GM06990 (cell line): Measurements from ENCODE around the gene CAMSAP1.

Experiments
- DNase-seq: peaks from one replicate; pipeline ENCODE4 v3.0.0-alpha.2; 2011; ENCODE audit not compliant: insufficient read length; ENCODE audit errors: extremely low read depth
- H3K27me3 ChIP-seq: replicated peaks from 2 replicates; pipeline ENCODE4 v1.6.0; 2011; ENCODE audit warnings: low read length; ENCODE audit not compliant: control insufficient read depth, insufficient read depth
- H3K36me3 ChIP-seq: 2 replicates; pipeline ENCODE4 v1.5.1; 2011; ENCODE audit warnings: low read length; ENCODE audit not compliant: control insufficient read depth, insufficient read depth
- H3K4me3 ChIP-seq: replicated peaks from 2 replicates; pipeline ENCODE4 v1.5.1; 2011; ENCODE audit warnings: low read depth, mild to moderate bottlenecking, control low read depth, low read length
- TF ChIP-seq, protein P1 (sequence below): IDR thresholded peaks from 2 replicates; pipeline ENCODE4 v1.5.1; 2011; ENCODE audit warnings: low read length, control low read depth, mild to moderate bottlenecking, inconsistent platforms; ENCODE audit not compliant: insufficient read depth, poor library complexity, severe bottlenecking

The CAMSAP1 gene

GRCh38 chr9:135759676-135760300 lies 147.6 kb downstream of the CAMSAP1 start:
- Histone ChIP-seq H3K4me3 (no peak overlapping the region), H3K36me3 (no peaks in the 10 kb centered on the region), H3K27me3 (no peaks in the 10 kb centered on the region)
- no peak for DNase-seq
- TF ChIP-seq, protein P1, sequence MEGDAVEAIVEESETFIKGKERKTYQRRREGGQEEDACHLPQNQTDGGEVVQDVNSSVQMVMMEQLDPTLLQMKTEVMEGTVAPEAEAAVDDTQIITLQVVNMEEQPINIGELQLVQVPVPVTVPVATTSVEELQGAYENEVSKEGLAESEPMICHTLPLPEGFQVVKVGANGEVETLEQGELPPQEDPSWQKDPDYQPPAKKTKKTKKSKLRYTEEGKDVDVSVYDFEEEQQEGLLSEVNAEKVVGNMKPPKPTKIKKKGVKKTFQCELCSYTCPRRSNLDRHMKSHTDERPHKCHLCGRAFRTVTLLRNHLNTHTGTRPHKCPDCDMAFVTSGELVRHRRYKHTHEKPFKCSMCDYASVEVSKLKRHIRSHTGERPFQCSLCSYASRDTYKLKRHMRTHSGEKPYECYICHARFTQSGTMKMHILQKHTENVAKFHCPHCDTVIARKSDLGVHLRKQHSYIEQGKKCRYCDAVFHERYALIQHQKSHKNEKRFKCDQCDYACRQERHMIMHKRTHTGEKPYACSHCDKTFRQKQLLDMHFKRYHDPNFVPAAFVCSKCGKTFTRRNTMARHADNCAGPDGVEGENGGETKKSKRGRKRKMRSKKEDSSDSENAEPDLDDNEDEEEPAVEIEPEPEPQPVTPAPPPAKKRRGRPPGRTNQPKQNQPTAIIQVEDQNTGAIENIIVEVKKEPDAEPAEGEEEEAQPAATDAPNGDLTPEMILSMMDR, result no peak

- H3K4me3 ChIP-seq, result no peak overlapping the region
- no peaks in the 10 kb centered on the region for H3K36me3 ChIP-seq
- H3K27me3 ChIP-seq, result no peaks in the 10 kb centered on the region
- TF ChIP-seq, protein P1, result no peak
- no peak for DNase-seq
These were observed 148.5 kb downstream of the CAMSAP1 start for GRCh38 chr9:135758870-135759269.
